Astrocyte (in vitro differentiated cells and primary cell): ENCODE results near the gene ATXN7. TPM values are rescaled to one million over a fixed set of nuclear protein-coding genes. Genes with fewer than 3 reads are reported as not detected.
A peak's percentile ranks its signal among the peaks of the same experiment; 100 is the strongest.

Experiments
- DNase-seq: peaks from one replicate; pipeline ENCODE4 v3.0.0-alpha.2; 2010; ENCODE audit warnings: low read depth
- FAIRE-seq: peaks from 2 replicates; lab custom pipeline; 2011; peaks lifted over from hg19 to GRCh38; lab: Jason Lieb, UNC
- H2AFZ ChIP-seq: 2 replicates; pipeline ENCODE4 v1.6.0; 2012; ENCODE audit warnings: low read depth, low read length, inconsistent platforms
- H3K27ac ChIP-seq: 2 replicates; pipeline ENCODE4 v1.5.1; 2011; ENCODE audit warnings: low read depth, low read length, inconsistent platforms
- H3K27me3 ChIP-seq: 2 replicates; pipeline ENCODE4 v1.6.0; 2011; ENCODE audit warnings: low read length, inconsistent platforms; ENCODE audit not compliant: insufficient read depth
- H3K36me3 ChIP-seq: 2 replicates; pipeline ENCODE4 v1.5.1; 2011; ENCODE audit warnings: low read length, inconsistent platforms; ENCODE audit not compliant: insufficient read depth
- H3K4me1 ChIP-seq: 2 replicates; pipeline ENCODE4 v1.5.1; 2011; ENCODE audit warnings: low read length, inconsistent platforms; ENCODE audit not compliant: insufficient read depth
- H3K4me2 ChIP-seq: 2 replicates; pipeline ENCODE4 v1.6.0; 2012; ENCODE audit warnings: low read length, inconsistent platforms
- H3K4me3 ChIP-seq: 2 replicates; pipeline ENCODE4 v1.5.1; 2011; ENCODE audit warnings: low read depth, mild to moderate bottlenecking, low read length, inconsistent platforms; ENCODE audit not compliant: insufficient read depth
- H3K79me2 ChIP-seq: 2 replicates; pipeline ENCODE4 v1.6.0; 2012; ENCODE audit warnings: mild to moderate bottlenecking, low read length, inconsistent platforms; ENCODE audit not compliant: insufficient read depth
- H3K9ac ChIP-seq: 2 replicates; pipeline ENCODE4 v1.6.0; 2012; ENCODE audit warnings: mild to moderate bottlenecking, low read length, inconsistent platforms
- H3K9me3 ChIP-seq: 2 replicates; pipeline ENCODE4 v1.5.1; 2012; ENCODE audit warnings: low read depth, mild to moderate bottlenecking, low read length, inconsistent platforms; ENCODE audit not compliant: insufficient read depth
- H4K20me1 ChIP-seq: 2 replicates; pipeline ENCODE4 v1.6.0; 2012; ENCODE audit warnings: low read length, inconsistent platforms; ENCODE audit not compliant: insufficient read depth
- H3K27ac Mint-ChIP-seq: one replicate; pipeline ENCODE4 v1.8.0; 2021; ENCODE audit warnings: mild to moderate bottlenecking, mixed read lengths; ENCODE audit not compliant: unreplicated experiment
- H3K27me3 Mint-ChIP-seq: one replicate; pipeline ENCODE4 v1.8.0; 2021; ENCODE audit warnings: low read depth, mixed read lengths; ENCODE audit not compliant: unreplicated experiment
- H3K36me3 Mint-ChIP-seq: one replicate; pipeline ENCODE4 v1.8.0; 2021; ENCODE audit warnings: low read depth, mixed read lengths; ENCODE audit not compliant: unreplicated experiment
- H3K4me1 Mint-ChIP-seq: one replicate; pipeline ENCODE4 v1.8.0; 2021; ENCODE audit warnings: low read depth, mixed read lengths; ENCODE audit not compliant: unreplicated experiment
- H3K4me3 Mint-ChIP-seq: one replicate; pipeline ENCODE4 v1.8.0; 2021; ENCODE audit warnings: mild to moderate bottlenecking, moderate library complexity, mixed read lengths; ENCODE audit not compliant: unreplicated experiment
- H3K9me3 Mint-ChIP-seq: one replicate; pipeline ENCODE4 v1.8.0; 2021; ENCODE audit warnings: mild to moderate bottlenecking, mixed read lengths; ENCODE audit not compliant: unreplicated experiment
- CTCF ChIP-seq: IDR thresholded peaks from 2 replicates; pipeline ENCODE4 v1.5.1; 2011; ENCODE audit warnings: low read depth, mild to moderate bottlenecking, inconsistent platforms, low read length, moderate library complexity; ENCODE audit not compliant: insufficient read depth
- EZH2 ChIP-seq: IDR thresholded peaks from 2 replicates; pipeline ENCODE4 v1.6.1; 2012; ENCODE audit warnings: mild to moderate bottlenecking, low read length, inconsistent platforms; ENCODE audit not compliant: insufficient read depth
- total RNA-seq: library from RNA; stranded (reverse); gene quantifications from 2 replicates; pipeline ENCODE4 v1.2.1, GENCODE V29; 2021

Gene ATXN7
- total RNA-seq, 1 donor from 2014 or later = 17.6 TPM

DNA sequence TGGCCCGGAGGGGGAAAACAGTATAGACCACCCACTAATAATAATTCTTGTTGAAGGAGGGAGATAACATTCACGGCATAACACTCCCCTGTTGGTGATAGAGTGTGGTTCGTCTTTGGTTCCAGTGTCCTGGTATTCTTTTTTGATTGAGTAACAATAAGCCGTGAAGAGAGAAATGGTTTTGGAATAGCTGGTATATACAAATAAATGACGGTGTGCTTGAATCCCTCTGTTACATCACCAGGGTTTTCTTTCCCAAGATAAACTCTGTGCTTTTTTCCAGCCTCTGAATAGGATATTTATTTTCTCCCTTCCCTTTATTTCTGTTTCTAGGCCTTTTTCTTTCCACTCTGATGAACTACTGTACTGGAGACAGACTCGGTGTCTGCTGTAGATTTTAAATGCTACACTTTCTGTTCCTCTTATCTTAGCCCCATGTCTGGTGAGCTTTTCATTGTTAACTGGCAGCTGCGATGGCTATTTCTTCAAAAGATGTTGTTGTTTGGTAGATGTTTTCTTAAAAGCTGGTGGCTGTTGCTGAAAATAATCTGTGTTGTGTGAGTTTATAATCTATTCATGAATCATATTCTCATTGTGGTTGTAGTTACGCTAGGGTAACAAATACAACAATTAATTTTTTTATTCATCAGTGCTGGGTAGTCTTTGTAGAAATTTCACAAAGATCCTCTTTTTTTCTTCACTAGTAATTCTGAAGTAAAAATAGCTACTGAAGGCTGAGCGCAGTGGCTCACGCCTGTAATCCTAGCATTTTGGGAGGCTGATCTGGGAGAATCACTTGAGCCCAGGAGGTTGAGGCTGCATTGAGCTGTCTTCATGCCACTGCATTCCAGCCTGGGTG, 64.0 kb downstream of the ATXN7 start:
- no peaks in the 10 kb centered on the region for H3K27me3 Mint-ChIP-seq
- no peak overlapping the region for H3K27ac ChIP-seq
- no peak overlapping the region for H3K4me3 Mint-ChIP-seq
- no peak overlapping the region for H3K9ac ChIP-seq
- H2AFZ ChIP-seq = no peak overlapping the region
- FAIRE-seq = no peak
- no peaks in the 10 kb centered on the region for H3K4me1 ChIP-seq
- no peak overlapping the region for H3K4me2 ChIP-seq
- no peaks in the 10 kb centered on the region for H3K9me3 ChIP-seq
- H4K20me1 ChIP-seq = peaks cover 86% of the 10 kb centered on the region
- H3K27me3 ChIP-seq = no peaks in the 10 kb centered on the region
- peaks cover 44% of the 10 kb centered on the region for H3K36me3 Mint-ChIP-seq
- TF ChIP-seq EZH2 (no peak), CTCF (no peak)
- peaks cover 57% of the 10 kb centered on the region for H3K79me2 ChIP-seq
- DNase-seq = no peak
- H3K9me3 Mint-ChIP-seq = peaks cover 8% of the 10 kb centered on the region
- H3K36me3 ChIP-seq = peaks cover 4% of the 10 kb centered on the region
- peaks cover 3% of the 10 kb centered on the region for H3K4me1 Mint-ChIP-seq
- H3K27ac Mint-ChIP-seq = peak overlapping the region; percentile 55
- H3K4me3 ChIP-seq = no peak overlapping the region

GRCh38 chr3:63931290-63931689, 67.6 kb downstream of the ATXN7 start:
- H3K36me3 Mint-ChIP-seq = peaks cover 11% of the 10 kb centered on the region
- no peak overlapping the region for H3K27ac Mint-ChIP-seq
- no peaks in the 10 kb centered on the region for H3K9me3 Mint-ChIP-seq
- no peaks in the 10 kb centered on the region for H3K27me3 ChIP-seq
- peaks cover 5% of the 10 kb centered on the region for H3K4me1 ChIP-seq
- H3K4me1 Mint-ChIP-seq = peaks cover 24% of the 10 kb centered on the region
- FAIRE-seq = no peak
- H3K9me3 ChIP-seq = no peaks in the 10 kb centered on the region
- H3K4me3 ChIP-seq = no peak overlapping the region
- H3K27ac ChIP-seq = no peak overlapping the region
- no peaks in the 10 kb centered on the region for H3K27me3 Mint-ChIP-seq
- H3K4me2 ChIP-seq = no peak overlapping the region
- peaks cover 76% of the 10 kb centered on the region for H3K79me2 ChIP-seq
- no peak for DNase-seq
- TF ChIP-seq EZH2 (no peak), CTCF (no peak)
- no peak overlapping the region for H3K4me3 Mint-ChIP-seq
- H3K9ac ChIP-seq = no peak overlapping the region
- H4K20me1 ChIP-seq = peaks cover 89% of the 10 kb centered on the region
- peaks cover 6% of the 10 kb centered on the region for H3K36me3 ChIP-seq
- H2AFZ ChIP-seq = no peak overlapping the region
